ENCODE measurements around the gene LPP. TPM values are rescaled to one million over a fixed set of nuclear protein-coding genes. Genes with fewer than 3 reads are reported as not detected.

The LPP gene
- polyA plus RNA-seq, 3 donors, result 14.1 to 23.2 (median 15.3) TPM

DNA sequence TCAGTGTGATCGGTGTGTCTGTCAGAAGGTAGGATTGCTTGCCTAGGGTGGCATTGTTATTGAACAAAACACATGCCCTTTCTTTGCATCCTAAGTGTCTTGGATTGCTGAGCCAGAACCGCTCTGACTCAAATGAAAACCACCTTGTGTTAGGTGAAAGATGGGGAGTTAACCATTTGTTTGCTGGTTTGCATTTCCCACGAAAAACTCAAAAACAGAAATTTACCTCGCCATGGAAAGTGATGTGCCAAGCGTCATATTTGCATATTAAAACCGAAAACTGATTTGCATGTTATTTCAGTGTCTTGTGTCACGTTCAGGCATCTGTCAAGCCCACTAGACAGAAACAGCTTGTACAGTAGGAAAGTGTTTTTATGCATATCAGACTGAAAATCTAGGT is 543.2 kb downstream of the LPP start:
- Mint-ChIP-seq H3K9me3 (peaks cover 0 to 3% (median 0%) of the 10 kb centered on the region in 7 donors), H3K27ac (peak overlapping the region in 1 of 7 donors; percentile 36), H3K4me1 (peaks cover 48% of the 10 kb centered on the region), H3K27me3 (ENCODE audit: low read depth in 3 of 3) (peaks cover 0 to 2% (median 0%) of the 10 kb centered on the region in 3 donors), H3K36me3 (peaks cover 5% of the 10 kb centered on the region in 2 donors), H3K4me3 (no peak overlapping the region)
- peaks cover 37 to 38% of the 10 kb centered on the region in 2 donors for H3K4me1 ChIP-seq (ENCODE audit: control insufficient read depth in 1 of 2, insufficient read depth in 2 of 2, low read length in 2 of 2)
- H3K4me3 ChIP-seq (replicated peaks in 1 of 3; ENCODE audit: low read depth in 2 of 3, low read length in 3 of 3), result no peak overlapping the region
- peaks cover 4% of the 10 kb centered on the region for H3K79me2 ChIP-seq (ENCODE audit: insufficient read depth, low read length)
- no peaks in the 10 kb centered on the region for H3K27me3 ChIP-seq (ENCODE audit: control insufficient read depth in 2 of 2, insufficient read depth in 2 of 2, low read length in 2 of 2)
- H3K9me3 ChIP-seq (replicated peaks in 1 of 2; ENCODE audit: control insufficient read depth in 1 of 2, insufficient read depth in 1 of 2, low read length in 2 of 2), result no peaks in the 10 kb centered on the region
- WGBS (ENCODE audit: insufficient coverage), result 92% methylated on average over 6 of the region's 7 CpGs
- no peak for DNase-seq
- H3K9ac ChIP-seq (ENCODE audit: insufficient read depth, low read length, poor library complexity, severe bottlenecking), result no peak overlapping the region
- no peaks in the 10 kb centered on the region for H3K36me3 ChIP-seq (replicated peaks in 1 of 2; ENCODE audit: control insufficient read depth in 1 of 2, insufficient read depth in 2 of 2, low read length in 2 of 2)
- H4K20me1 ChIP-seq (ENCODE audit: insufficient read depth, low read length), result no peaks in the 10 kb centered on the region
- H2AFZ ChIP-seq (ENCODE audit: insufficient read depth, low read depth, low read length, poor library complexity, severe bottlenecking), result no peak overlapping the region
- no peak overlapping the region for H3K27ac ChIP-seq (ENCODE audit: low read depth in 1 of 2, low read length in 2 of 2)
- no peak overlapping the region for H3K4me2 ChIP-seq (replicated peaks; ENCODE audit: extremely low read depth, low read length, poor library complexity, severe bottlenecking)
- intact Hi-C loops (cut with micrococcal nuclease), result no loop called here
- TF ChIP-seq, protein P1, sequence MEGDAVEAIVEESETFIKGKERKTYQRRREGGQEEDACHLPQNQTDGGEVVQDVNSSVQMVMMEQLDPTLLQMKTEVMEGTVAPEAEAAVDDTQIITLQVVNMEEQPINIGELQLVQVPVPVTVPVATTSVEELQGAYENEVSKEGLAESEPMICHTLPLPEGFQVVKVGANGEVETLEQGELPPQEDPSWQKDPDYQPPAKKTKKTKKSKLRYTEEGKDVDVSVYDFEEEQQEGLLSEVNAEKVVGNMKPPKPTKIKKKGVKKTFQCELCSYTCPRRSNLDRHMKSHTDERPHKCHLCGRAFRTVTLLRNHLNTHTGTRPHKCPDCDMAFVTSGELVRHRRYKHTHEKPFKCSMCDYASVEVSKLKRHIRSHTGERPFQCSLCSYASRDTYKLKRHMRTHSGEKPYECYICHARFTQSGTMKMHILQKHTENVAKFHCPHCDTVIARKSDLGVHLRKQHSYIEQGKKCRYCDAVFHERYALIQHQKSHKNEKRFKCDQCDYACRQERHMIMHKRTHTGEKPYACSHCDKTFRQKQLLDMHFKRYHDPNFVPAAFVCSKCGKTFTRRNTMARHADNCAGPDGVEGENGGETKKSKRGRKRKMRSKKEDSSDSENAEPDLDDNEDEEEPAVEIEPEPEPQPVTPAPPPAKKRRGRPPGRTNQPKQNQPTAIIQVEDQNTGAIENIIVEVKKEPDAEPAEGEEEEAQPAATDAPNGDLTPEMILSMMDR (IDR thresholded peaks at IDR 0.05), result no peak

DNA sequence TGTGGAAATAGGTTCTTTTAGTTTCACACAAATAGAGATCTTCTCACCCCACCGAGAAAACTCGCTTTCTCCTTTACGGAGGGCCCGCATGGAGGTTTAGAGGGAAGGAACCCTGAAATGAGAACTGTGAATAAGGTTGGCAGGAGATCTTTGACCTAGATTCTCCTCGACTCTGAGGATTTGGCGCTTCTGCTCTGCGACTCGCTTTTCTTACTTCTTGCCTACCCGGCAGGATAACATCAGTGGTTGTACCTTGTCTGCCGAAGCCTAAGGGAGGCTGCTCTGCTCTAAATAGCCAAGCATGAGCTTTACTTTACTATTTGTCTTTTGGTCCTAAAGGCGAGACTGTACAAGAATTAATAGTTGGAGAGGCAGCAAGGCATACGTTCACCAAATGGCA is 544.5 kb downstream of the LPP start:
- Mint-ChIP-seq H3K4me1 (peaks cover 52% of the 10 kb centered on the region), H3K27me3 (ENCODE audit: low read depth in 3 of 3) (peaks cover 0 to 2% (median 0%) of the 10 kb centered on the region in 3 donors), H3K27ac (peak overlapping the region in 1 of 7 donors; percentile 53), H3K4me3 (no peak overlapping the region), H3K36me3 (peaks cover 5% of the 10 kb centered on the region in 2 donors), H3K9me3 (peaks cover 0 to 3% (median 0%) of the 10 kb centered on the region in 7 donors)
- Histone ChIP-seq H3K27me3 (ENCODE audit: control insufficient read depth in 2 of 2, insufficient read depth in 2 of 2, low read length in 2 of 2) (no peaks in the 10 kb centered on the region), H3K4me3 (replicated peaks in 1 of 3; ENCODE audit: low read depth in 2 of 3, low read length in 3 of 3) (no peak overlapping the region), H2AFZ (ENCODE audit: insufficient read depth, low read depth, low read length, poor library complexity, severe bottlenecking) (no peak overlapping the region), H3K36me3 (replicated peaks in 1 of 2; ENCODE audit: control insufficient read depth in 1 of 2, insufficient read depth in 2 of 2, low read length in 2 of 2) (no peaks in the 10 kb centered on the region), H3K79me2 (ENCODE audit: insufficient read depth, low read length) (peaks cover 4% of the 10 kb centered on the region), H3K4me1 (ENCODE audit: control insufficient read depth in 1 of 2, insufficient read depth in 2 of 2, low read length in 2 of 2) (peaks cover 43 to 51% of the 10 kb centered on the region in 2 donors), H3K27ac (ENCODE audit: low read depth in 1 of 2, low read length in 2 of 2) (no peak overlapping the region), H3K9ac (ENCODE audit: insufficient read depth, low read length, poor library complexity, severe bottlenecking) (no peak overlapping the region), H3K4me2 (replicated peaks; ENCODE audit: extremely low read depth, low read length, poor library complexity, severe bottlenecking) (no peak overlapping the region), H4K20me1 (ENCODE audit: insufficient read depth, low read length) (no peaks in the 10 kb centered on the region), H3K9me3 (replicated peaks in 1 of 2; ENCODE audit: control insufficient read depth in 1 of 2, insufficient read depth in 1 of 2, low read length in 2 of 2) (no peaks in the 10 kb centered on the region)
- intact Hi-C loops (cut with micrococcal nuclease), result no loop called here
- TF ChIP-seq, protein P1 (IDR thresholded peaks at IDR 0.05), result no peak
- DNase-seq, result no peak
- WGBS (ENCODE audit: insufficient coverage), result 92% methylated on average over 6 of the region's 12 CpGs

All from CD14-positive monocyte (primary cell).